Measurements from ENCODE around the gene POMT1. TPM values are rescaled to one million over a fixed set of nuclear protein-coding genes. Genes with fewer than 3 reads are reported as not detected.

POMT1 gene
- total RNA-seq, 1 donor from 2014 or later: 31.1 TPM

DNA sequence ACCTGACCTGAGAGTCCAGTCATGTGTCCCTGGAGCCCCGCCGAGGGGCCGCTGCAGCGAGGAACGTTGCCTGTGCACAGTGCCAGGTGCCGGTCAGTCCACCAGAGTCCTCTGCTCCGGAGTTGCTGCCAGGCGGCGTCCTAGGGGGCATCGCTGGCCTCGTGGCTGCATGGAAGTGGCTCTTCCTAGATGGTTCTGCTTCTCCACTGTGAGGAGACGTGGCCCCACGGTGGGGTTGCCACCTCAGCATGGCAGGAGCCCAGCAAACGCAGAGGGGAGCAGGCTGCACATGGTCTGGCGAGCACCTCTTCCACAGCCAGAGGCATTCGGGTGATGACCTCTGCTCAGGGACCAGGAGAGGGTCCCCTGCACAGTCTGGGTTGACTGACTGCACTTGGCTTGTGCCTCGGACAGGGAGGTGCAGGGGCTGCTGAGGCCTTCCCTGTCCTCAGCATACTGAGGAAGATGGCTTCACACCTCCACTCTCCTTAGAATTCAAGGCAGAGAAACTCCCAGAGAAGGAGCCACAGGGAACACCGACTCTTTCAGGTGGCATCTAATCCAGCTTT lies 25.9 kb upstream of the POMT1 start:
- Mint-ChIP-seq H3K4me3 (no peak overlapping the region), H3K4me1 (no peaks in the 10 kb centered on the region), H3K9me3 (no peaks in the 10 kb centered on the region), H3K27me3 (ENCODE audit: insufficient read depth, low read depth) (peaks cover 8% of the 10 kb centered on the region), H3K36me3 (peaks cover 41% of the 10 kb centered on the region), H3K27ac (no peak overlapping the region)
- TF ChIP-seq, protein P1, sequence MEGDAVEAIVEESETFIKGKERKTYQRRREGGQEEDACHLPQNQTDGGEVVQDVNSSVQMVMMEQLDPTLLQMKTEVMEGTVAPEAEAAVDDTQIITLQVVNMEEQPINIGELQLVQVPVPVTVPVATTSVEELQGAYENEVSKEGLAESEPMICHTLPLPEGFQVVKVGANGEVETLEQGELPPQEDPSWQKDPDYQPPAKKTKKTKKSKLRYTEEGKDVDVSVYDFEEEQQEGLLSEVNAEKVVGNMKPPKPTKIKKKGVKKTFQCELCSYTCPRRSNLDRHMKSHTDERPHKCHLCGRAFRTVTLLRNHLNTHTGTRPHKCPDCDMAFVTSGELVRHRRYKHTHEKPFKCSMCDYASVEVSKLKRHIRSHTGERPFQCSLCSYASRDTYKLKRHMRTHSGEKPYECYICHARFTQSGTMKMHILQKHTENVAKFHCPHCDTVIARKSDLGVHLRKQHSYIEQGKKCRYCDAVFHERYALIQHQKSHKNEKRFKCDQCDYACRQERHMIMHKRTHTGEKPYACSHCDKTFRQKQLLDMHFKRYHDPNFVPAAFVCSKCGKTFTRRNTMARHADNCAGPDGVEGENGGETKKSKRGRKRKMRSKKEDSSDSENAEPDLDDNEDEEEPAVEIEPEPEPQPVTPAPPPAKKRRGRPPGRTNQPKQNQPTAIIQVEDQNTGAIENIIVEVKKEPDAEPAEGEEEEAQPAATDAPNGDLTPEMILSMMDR (IDR thresholded peaks at IDR 0.05): no peak
- TF ChIP-seq EZH2 (IDR thresholded peaks at IDR 0.05): no peak
- TF ChIP-seq EZH2phosphoT487 (IDR thresholded peaks at IDR 0.05): no peak
- H3K9ac ChIP-seq: no peak overlapping the region
- H3K9me3 ChIP-seq (ENCODE audit: low read depth): no peaks in the 10 kb centered on the region
- H2AFZ ChIP-seq (replicated peaks): no peak overlapping the region
- peak overlapping the region; percentile 53 for H3K27ac ChIP-seq
- H3K27me3 ChIP-seq: no peaks in the 10 kb centered on the region
- peaks cover 28% of the 10 kb centered on the region for H3K36me3 ChIP-seq
- no peaks in the 10 kb centered on the region for H3K4me1 ChIP-seq
- H4K20me1 ChIP-seq (ENCODE audit: low read depth): peaks cover 90% of the 10 kb centered on the region
- H3K4me2 ChIP-seq: no peak overlapping the region
- peaks cover 61% of the 10 kb centered on the region for H3K79me2 ChIP-seq (ENCODE audit: low read depth)
- no peak overlapping the region for H3K4me3 ChIP-seq
- no peak for DNase-seq (ENCODE audit: low spot score)
- peaks cover 33% of the 10 kb centered on the region for H3F3A ChIP-seq (ENCODE audit: low read depth)

DNA sequence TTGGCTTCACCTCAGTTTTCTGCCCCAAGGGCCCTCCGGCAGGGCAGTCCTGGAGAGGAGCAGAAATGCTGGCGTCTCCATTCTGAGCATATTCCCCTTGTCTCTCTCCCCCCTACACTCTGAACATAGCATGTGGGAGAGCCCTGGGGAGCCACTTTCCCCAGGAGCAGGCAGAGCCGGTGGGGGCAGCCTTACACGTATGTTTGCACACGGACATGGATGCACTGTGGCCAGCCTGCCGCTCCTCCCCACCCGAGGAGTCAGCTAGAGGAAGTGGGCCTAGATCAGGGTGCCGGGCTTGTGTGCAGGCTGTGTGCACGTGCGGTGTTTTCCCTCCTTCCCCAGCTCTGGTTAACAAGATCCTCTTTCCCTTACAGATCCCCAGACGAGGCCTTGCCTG lies 25.4 kb upstream of the POMT1 start:
- Histone ChIP-seq H4K20me1 (ENCODE audit: low read depth) (peaks cover 90% of the 10 kb centered on the region), H3K79me2 (ENCODE audit: low read depth) (peaks cover 55% of the 10 kb centered on the region), H3K4me3 (no peak overlapping the region), H3K36me3 (peaks cover 24% of the 10 kb centered on the region), H3K9me3 (ENCODE audit: low read depth) (no peaks in the 10 kb centered on the region), H3F3A (ENCODE audit: low read depth) (peaks cover 33% of the 10 kb centered on the region), H2AFZ (replicated peaks) (no peak overlapping the region), H3K27me3 (no peaks in the 10 kb centered on the region), H3K9ac (no peak overlapping the region), H3K4me2 (no peak overlapping the region), H3K4me1 (no peaks in the 10 kb centered on the region), H3K27ac (peak overlapping the region; percentile 53)
- peaks cover 43% of the 10 kb centered on the region for H3K36me3 Mint-ChIP-seq
- H3K4me1 Mint-ChIP-seq: no peaks in the 10 kb centered on the region
- DNase-seq (ENCODE audit: low spot score): no peak
- H3K4me3 Mint-ChIP-seq: no peak overlapping the region
- H3K9me3 Mint-ChIP-seq: no peaks in the 10 kb centered on the region
- TF ChIP-seq EZH2phosphoT487 (IDR thresholded peaks at IDR 0.05) (no peak), EZH2 (IDR thresholded peaks at IDR 0.05) (no peak)
- TF ChIP-seq, protein P1 (IDR thresholded peaks at IDR 0.05): no peak
- no peak overlapping the region for H3K27ac Mint-ChIP-seq
- peaks cover 10% of the 10 kb centered on the region for H3K27me3 Mint-ChIP-seq (ENCODE audit: insufficient read depth, low read depth)

DNA sequence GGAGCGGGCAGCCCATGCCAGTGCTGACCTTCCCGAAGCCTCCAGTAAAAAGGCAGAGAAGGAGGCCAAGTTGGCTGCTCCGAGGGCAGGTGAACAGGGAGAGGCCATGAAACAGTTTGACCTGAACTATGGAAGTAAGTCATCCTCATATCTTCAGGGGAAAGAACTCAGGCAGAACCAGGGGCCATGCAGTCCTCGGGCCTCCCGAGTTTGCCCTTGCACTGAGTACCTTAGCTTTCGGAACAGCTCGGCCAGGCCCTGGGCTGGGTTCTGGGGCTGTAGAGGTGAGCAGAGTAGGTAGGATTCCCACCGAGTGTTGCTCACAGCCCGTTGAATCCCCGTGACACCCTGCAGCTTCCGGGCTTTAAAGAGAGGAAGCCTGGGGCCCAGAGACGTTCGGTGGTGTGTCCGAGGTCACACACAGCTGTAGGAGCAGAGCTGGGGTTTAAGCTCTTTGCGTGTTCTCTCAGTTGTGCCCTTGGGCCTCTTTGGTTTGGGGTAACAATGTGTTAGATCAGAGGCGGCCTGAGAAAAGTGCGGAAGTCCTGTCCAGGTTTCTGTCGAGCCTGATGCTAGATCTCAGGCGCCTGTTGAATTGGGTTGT lies 24.8 kb upstream of the POMT1 start:
- TF ChIP-seq, protein P1 (IDR thresholded peaks at IDR 0.05): no peak
- TF ChIP-seq EZH2phosphoT487 (IDR thresholded peaks at IDR 0.05): no peak
- H3F3A ChIP-seq (ENCODE audit: low read depth): peaks cover 29% of the 10 kb centered on the region
- no peaks in the 10 kb centered on the region for H3K4me1 ChIP-seq
- H3K36me3 ChIP-seq: peaks cover 20% of the 10 kb centered on the region
- Mint-ChIP-seq H3K4me1 (no peaks in the 10 kb centered on the region), H3K4me3 (no peak overlapping the region), H3K27ac (peak overlapping the region; percentile 58), H3K36me3 (peaks cover 46% of the 10 kb centered on the region), H3K9me3 (no peaks in the 10 kb centered on the region), H3K27me3 (ENCODE audit: insufficient read depth, low read depth) (peaks cover 10% of the 10 kb centered on the region)
- no peaks in the 10 kb centered on the region for H3K27me3 ChIP-seq
- H3K79me2 ChIP-seq (ENCODE audit: low read depth): peaks cover 50% of the 10 kb centered on the region
- DNase-seq (ENCODE audit: low spot score): no peak
- peak overlapping the region; percentile 53 for H3K27ac ChIP-seq
- H3K4me3 ChIP-seq: no peak overlapping the region
- H2AFZ ChIP-seq (replicated peaks): no peak overlapping the region
- H3K4me2 ChIP-seq: no peak overlapping the region
- H4K20me1 ChIP-seq (ENCODE audit: low read depth): peaks cover 90% of the 10 kb centered on the region
- H3K9ac ChIP-seq: no peak overlapping the region
- no peaks in the 10 kb centered on the region for H3K9me3 ChIP-seq (ENCODE audit: low read depth)
